GM12878 (cell line): Measurements from ENCODE around the gene PHC3.

Experiments
- BACH1 ChIP-seq: fragments of 450-650 bp; IDR thresholded peaks from 2 replicates; pipeline ENCODE4 v1.6.1; 2017; ENCODE audit warnings: mild to moderate bottlenecking, borderline replicate concordance
- CTCF ChIP-seq, 3 experiments: IDR thresholded peaks in 2 of 3; conservative IDR thresholded peaks in 1 of 3; 2 replicates each; pipeline ENCODE4 v1.5.1; 2011; ENCODE audit warnings: low read depth in 3 of 3, low read length in 3 of 3, mild to moderate bottlenecking in 3 of 3, control low read depth in 2 of 3, moderate library complexity in 2 of 3, inconsistent platforms in 1 of 3, mixed read lengths in 1 of 3; ENCODE audit not compliant: control insufficient read depth in 2 of 3, insufficient read depth in 1 of 3; ENCODE audit errors: extremely low read depth in 1 of 3
- EP300 ChIP-seq, 2 experiments: fragments of 150-350 bp in 1 of 2; IDR thresholded peaks; 2 replicates each; pipeline ENCODE4 v1.6.1; 2011 to 2012; ENCODE audit warnings: low read depth in 2 of 2, low read length in 2 of 2, borderline replicate concordance in 1 of 2, improper control_type of control experiment in 1 of 2, inconsistent platforms in 1 of 2; ENCODE audit not compliant: control insufficient read depth in 1 of 2
- ETV6 ChIP-seq, 2 experiments: fragments of 450-650 bp in 1 of 2; IDR thresholded peaks in 1 of 2; conservative IDR thresholded peaks in 1 of 2; 2 replicates each; pipeline ENCODE4 v1.6.1; 2014; ENCODE audit warnings: antibody characterized with exemption in 1 of 2, borderline replicate concordance in 1 of 2, low read depth in 1 of 2, mild to moderate bottlenecking in 1 of 2, moderate library complexity in 1 of 2
- JUND ChIP-seq: IDR thresholded peaks from 2 replicates; pipeline ENCODE4 v1.6.1; 2012; ENCODE audit warnings: low read depth, mild to moderate bottlenecking, low read length, improper control_type of control experiment, moderate library complexity
- MXI1 ChIP-seq: fragments of 150-350 bp; IDR thresholded peaks from 2 replicates; pipeline ENCODE4 v1.6.1; 2011; ENCODE audit warnings: low read depth, mild to moderate bottlenecking, inconsistent platforms, low read length, improper control_type of control experiment
- NBN ChIP-seq: fragments of 450-650 bp; IDR thresholded peaks from 2 replicates; pipeline ENCODE4 v1.6.1; 2016
- NRF1 ChIP-seq: conservative IDR thresholded peaks from 2 replicates; pipeline ENCODE4 v1.6.1; 2011; ENCODE audit warnings: mild to moderate bottlenecking, low read depth, low read length, improper control_type of control experiment
- POLR2A ChIP-seq: IDR thresholded peaks from 2 replicates; pipeline ENCODE4 v1.6.1; 2011; ENCODE audit warnings: low read depth, mild to moderate bottlenecking, low read length
- POLR2AphosphoS5 ChIP-seq: IDR thresholded peaks from 2 replicates; pipeline ENCODE4 v1.6.1; 2011; ENCODE audit warnings: mild to moderate bottlenecking, low read length, inconsistent platforms
- ZBTB40 ChIP-seq: fragments of 450-650 bp; IDR thresholded peaks from 2 replicates; pipeline ENCODE4 v1.6.1; 2016; ENCODE audit warnings: mild to moderate bottlenecking, moderate library complexity, borderline replicate concordance
- ZZZ3 ChIP-seq: IDR thresholded peaks from 2 replicates; pipeline ENCODE4 v1.6.1; 2011; ENCODE audit warnings: low read depth; ENCODE audit not compliant: control insufficient read depth, insufficient read length
- TF ChIP-seq, protein P1 (sequence below): IDR thresholded peaks from 2 replicates; pipeline ENCODE4 v1.6.1; 2012; ENCODE audit warnings: mild to moderate bottlenecking, low read depth, low read length
- TF ChIP-seq, protein P2 (sequence below): fragments of 450-650 bp; IDR thresholded peaks from 2 replicates; pipeline ENCODE4 v1.6.1; 2017; ENCODE audit warnings: mild to moderate bottlenecking

DNA sequence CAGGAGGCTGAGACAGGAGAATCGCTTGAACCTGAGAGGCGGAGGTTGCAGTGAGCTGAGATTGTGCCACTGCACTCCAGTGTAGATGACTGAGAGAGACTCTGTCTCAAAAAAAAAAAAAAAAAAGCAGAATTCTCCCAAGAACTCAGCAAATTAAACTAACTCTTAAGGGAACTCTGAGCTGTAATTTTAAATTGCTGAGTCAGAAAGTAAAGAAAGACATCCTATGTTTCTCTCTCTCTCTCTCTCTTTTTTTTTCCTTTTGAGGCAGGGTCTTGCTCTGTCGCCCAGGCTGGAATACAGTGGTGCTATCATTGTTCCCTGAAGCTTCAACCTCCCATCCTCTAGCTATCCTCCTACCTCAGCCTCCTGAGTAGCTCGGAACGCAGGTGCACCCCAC is 20.0 kb upstream of the PHC3 start:
- TF ChIP-seq, protein P1, sequence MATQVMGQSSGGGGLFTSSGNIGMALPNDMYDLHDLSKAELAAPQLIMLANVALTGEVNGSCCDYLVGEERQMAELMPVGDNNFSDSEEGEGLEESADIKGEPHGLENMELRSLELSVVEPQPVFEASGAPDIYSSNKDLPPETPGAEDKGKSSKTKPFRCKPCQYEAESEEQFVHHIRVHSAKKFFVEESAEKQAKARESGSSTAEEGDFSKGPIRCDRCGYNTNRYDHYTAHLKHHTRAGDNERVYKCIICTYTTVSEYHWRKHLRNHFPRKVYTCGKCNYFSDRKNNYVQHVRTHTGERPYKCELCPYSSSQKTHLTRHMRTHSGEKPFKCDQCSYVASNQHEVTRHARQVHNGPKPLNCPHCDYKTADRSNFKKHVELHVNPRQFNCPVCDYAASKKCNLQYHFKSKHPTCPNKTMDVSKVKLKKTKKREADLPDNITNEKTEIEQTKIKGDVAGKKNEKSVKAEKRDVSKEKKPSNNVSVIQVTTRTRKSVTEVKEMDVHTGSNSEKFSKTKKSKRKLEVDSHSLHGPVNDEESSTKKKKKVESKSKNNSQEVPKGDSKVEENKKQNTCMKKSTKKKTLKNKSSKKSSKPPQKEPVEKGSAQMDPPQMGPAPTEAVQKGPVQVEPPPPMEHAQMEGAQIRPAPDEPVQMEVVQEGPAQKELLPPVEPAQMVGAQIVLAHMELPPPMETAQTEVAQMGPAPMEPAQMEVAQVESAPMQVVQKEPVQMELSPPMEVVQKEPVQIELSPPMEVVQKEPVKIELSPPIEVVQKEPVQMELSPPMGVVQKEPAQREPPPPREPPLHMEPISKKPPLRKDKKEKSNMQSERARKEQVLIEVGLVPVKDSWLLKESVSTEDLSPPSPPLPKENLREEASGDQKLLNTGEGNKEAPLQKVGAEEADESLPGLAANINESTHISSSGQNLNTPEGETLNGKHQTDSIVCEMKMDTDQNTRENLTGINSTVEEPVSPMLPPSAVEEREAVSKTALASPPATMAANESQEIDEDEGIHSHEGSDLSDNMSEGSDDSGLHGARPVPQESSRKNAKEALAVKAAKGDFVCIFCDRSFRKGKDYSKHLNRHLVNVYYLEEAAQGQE = no peak
- TF ChIP-seq POLR2A (no peak), CTCF (IDR thresholded peaks at IDR 0.05 in 2 of 3, conservative IDR thresholded peaks at IDR 0.05 in 1 of 3; ENCODE audit: control insufficient read depth in 2 of 3, extremely low read depth in 1 of 3, insufficient read depth in 1 of 3, low read depth in 3 of 3, low read length in 3 of 3) (no peak), JUND (no peak), NBN (no peak), POLR2AphosphoS5 (no peak), ZZZ3 (no peak), EP300 (IDR thresholded peaks at IDR 0.05; ENCODE audit: borderline replicate concordance in 1 of 2, control insufficient read depth in 1 of 2, low read depth in 2 of 2, low read length in 2 of 2) (no peak), BACH1 (no peak), ETV6 (conservative IDR thresholded peaks at IDR 0.05 in 1 of 2, IDR thresholded peaks at IDR 0.05 in 1 of 2; ENCODE audit: borderline replicate concordance in 1 of 2, low read depth in 1 of 2) (no peak), NRF1 (no peak), ZBTB40 (no peak), MXI1 (no peak)
- TF ChIP-seq, protein P2, sequence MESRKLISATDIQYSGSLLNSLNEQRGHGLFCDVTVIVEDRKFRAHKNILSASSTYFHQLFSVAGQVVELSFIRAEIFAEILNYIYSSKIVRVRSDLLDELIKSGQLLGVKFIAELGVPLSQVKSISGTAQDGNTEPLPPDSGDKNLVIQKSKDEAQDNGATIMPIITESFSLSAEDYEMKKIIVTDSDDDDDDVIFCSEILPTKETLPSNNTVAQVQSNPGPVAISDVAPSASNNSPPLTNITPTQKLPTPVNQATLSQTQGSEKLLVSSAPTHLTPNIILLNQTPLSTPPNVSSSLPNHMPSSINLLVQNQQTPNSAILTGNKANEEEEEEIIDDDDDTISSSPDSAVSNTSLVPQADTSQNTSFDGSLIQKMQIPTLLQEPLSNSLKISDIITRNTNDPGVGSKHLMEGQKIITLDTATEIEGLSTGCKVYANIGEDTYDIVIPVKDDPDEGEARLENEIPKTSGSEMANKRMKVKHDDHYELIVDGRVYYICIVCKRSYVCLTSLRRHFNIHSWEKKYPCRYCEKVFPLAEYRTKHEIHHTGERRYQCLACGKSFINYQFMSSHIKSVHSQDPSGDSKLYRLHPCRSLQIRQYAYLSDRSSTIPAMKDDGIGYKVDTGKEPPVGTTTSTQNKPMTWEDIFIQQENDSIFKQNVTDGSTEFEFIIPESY = no peak
